H9 (cell line): Measurements from ENCODE around the gene MYO10. TPM values are rescaled to one million over a fixed set of nuclear protein-coding genes. Genes with fewer than 3 reads are reported as not detected.

Source experiments
- DNase-seq: peaks from one replicate; pipeline ENCODE4 v3.0.0-alpha.2; 2017
- H2AFZ ChIP-seq: one replicate; pipeline ENCODE4 v1.6.1; 2013; ENCODE audit warnings: mild to moderate bottlenecking, low read length, control low read depth, moderate library complexity
- H2AK5ac ChIP-seq: 2 replicates; pipeline ENCODE4 v1.6.1; 2013; ENCODE audit warnings: low read length, control low read depth, mixed read lengths; ENCODE audit not compliant: insufficient read length
- H2BK120ac ChIP-seq: one replicate; pipeline ENCODE4 v1.6.1; 2013; ENCODE audit warnings: low read depth, mild to moderate bottlenecking, low read length, control low read depth, inconsistent platforms; ENCODE audit not compliant: poor library complexity, severe bottlenecking
- H2BK12ac ChIP-seq: 2 replicates; pipeline ENCODE4 v1.6.1; 2013; ENCODE audit warnings: low read length, control low read depth, mixed read lengths, low read depth; ENCODE audit not compliant: insufficient read length
- H2BK15ac ChIP-seq: 2 replicates; pipeline ENCODE4 v1.6.1; 2013; ENCODE audit warnings: low read depth, low read length, control low read depth
- H2BK20ac ChIP-seq: one replicate; pipeline ENCODE4 v1.6.1; 2013; ENCODE audit warnings: low read depth, mild to moderate bottlenecking, low read length, control low read depth, inconsistent platforms; ENCODE audit not compliant: poor library complexity, severe bottlenecking
- H2BK5ac ChIP-seq: 2 replicates; pipeline ENCODE4 v1.6.1; 2013; ENCODE audit warnings: low read length, control low read depth, mixed read lengths; ENCODE audit not compliant: insufficient read length
- H3K14ac ChIP-seq: 2 replicates; pipeline ENCODE4 v1.6.1; 2013; ENCODE audit warnings: low read length, control low read depth; ENCODE audit not compliant: insufficient read depth
- H3K18ac ChIP-seq: 2 replicates; pipeline ENCODE4 v1.6.1; 2013; ENCODE audit warnings: low read depth, mild to moderate bottlenecking, mixed read lengths, low read length, control low read depth; ENCODE audit not compliant: insufficient read length
- H3K23ac ChIP-seq: 2 replicates; pipeline ENCODE4 v1.6.1; 2013; ENCODE audit warnings: low read length, control low read depth, mixed read lengths, low read depth; ENCODE audit not compliant: insufficient read length
- H3K23me2 ChIP-seq: 2 replicates; pipeline ENCODE4 v1.6.1; 2013; ENCODE audit warnings: low read depth, mild to moderate bottlenecking, mixed read lengths, low read length, control low read depth; ENCODE audit not compliant: insufficient read length, poor library complexity, severe bottlenecking
- H3K27ac ChIP-seq: 2 replicates; pipeline ENCODE4 v1.5.1; 2013; ENCODE audit warnings: low read length, control low read depth, mixed read lengths, low read depth; ENCODE audit not compliant: insufficient read length
- H3K27me3 ChIP-seq: 2 replicates; pipeline ENCODE4 v1.6.1; 2013; ENCODE audit warnings: low read length, control low read depth, inconsistent platforms; ENCODE audit not compliant: insufficient read depth
- H3K4ac ChIP-seq: 2 replicates; pipeline ENCODE4 v1.6.1; 2013; ENCODE audit warnings: low read depth, mild to moderate bottlenecking, control low read depth, inconsistent platforms, low read length, moderate library complexity
- H3K4me1 ChIP-seq: 2 replicates; pipeline ENCODE4 v1.6.1; 2013; ENCODE audit warnings: low read length, control low read depth, inconsistent platforms; ENCODE audit not compliant: insufficient read depth
- H3K4me2 ChIP-seq: 2 replicates; pipeline ENCODE4 v1.6.1; 2013; ENCODE audit warnings: low read length, control low read depth, mixed read lengths; ENCODE audit not compliant: insufficient read length, insufficient read depth
- H3K56ac ChIP-seq: 2 replicates; pipeline ENCODE4 v1.6.1; 2013; ENCODE audit warnings: low read depth, mild to moderate bottlenecking, mixed read lengths, low read length, control low read depth; ENCODE audit not compliant: insufficient read length
- H3K79me1 ChIP-seq: 2 replicates; pipeline ENCODE4 v1.6.1; 2013; ENCODE audit warnings: low read depth, mild to moderate bottlenecking, moderate library complexity, low read length, control low read depth, inconsistent platforms; ENCODE audit not compliant: insufficient read depth, poor library complexity, severe bottlenecking
- H3K79me2 ChIP-seq: 2 replicates; pipeline ENCODE4 v1.6.1; 2013; ENCODE audit warnings: low read length, control low read depth, inconsistent platforms; ENCODE audit not compliant: insufficient read depth
- H3K9ac ChIP-seq: 2 replicates; pipeline ENCODE4 v1.6.1; 2013; ENCODE audit warnings: low read length, control low read depth, mixed read lengths; ENCODE audit not compliant: insufficient read length; ENCODE audit errors: extremely low read depth
- H3K9me3 ChIP-seq: one replicate; pipeline ENCODE4 v1.6.1; 2013; ENCODE audit warnings: low read depth, low read length, inconsistent platforms; ENCODE audit not compliant: control insufficient read depth
- H3T11ph ChIP-seq: one replicate; pipeline ENCODE4 v1.6.1; 2013; ENCODE audit warnings: mild to moderate bottlenecking, low read length, control low read depth, inconsistent platforms
- H4K20me1 ChIP-seq: one replicate; pipeline ENCODE4 v1.6.1; 2013; ENCODE audit not compliant: control insufficient read depth, insufficient read length, insufficient read depth
- H4K5ac ChIP-seq: 2 replicates; pipeline ENCODE4 v1.6.1; 2013; ENCODE audit warnings: low read depth, mild to moderate bottlenecking, mixed read lengths, low read length, control low read depth; ENCODE audit not compliant: insufficient read length
- H4K8ac ChIP-seq: replicated peaks from 2 replicates; pipeline ENCODE4 v1.6.1; 2013; ENCODE audit warnings: low read length, control low read depth, mixed read lengths, low read depth; ENCODE audit not compliant: insufficient read length
- H4K91ac ChIP-seq: 2 replicates; pipeline ENCODE4 v1.6.1; 2013; ENCODE audit warnings: low read depth, mild to moderate bottlenecking, moderate library complexity, mixed read lengths, low read length, control low read depth; ENCODE audit not compliant: insufficient read length
- H3K27ac Mint-ChIP-seq, 3 experiments: 2 replicates in 2 of 3; 3 replicates in 1 of 3; pipeline ENCODE4 v1.8.0; 2020 to 2021; ENCODE audit warnings: mixed read lengths in 3 of 3, mild to moderate bottlenecking in 1 of 3, moderate library complexity in 1 of 3
- H3K27me3 Mint-ChIP-seq: 2 replicates; pipeline ENCODE4 v1.8.0; 2021; ENCODE audit warnings: low read depth, mild to moderate bottlenecking, moderate library complexity, mixed read lengths
- H3K36me3 Mint-ChIP-seq, 3 experiments: 2 replicates in 2 of 3; 3 replicates in 1 of 3; pipeline ENCODE4 v1.8.0; 2020 to 2021; ENCODE audit warnings: low read depth in 3 of 3, mixed read lengths in 3 of 3; ENCODE audit not compliant: insufficient read depth in 1 of 3
- H3K4me1 Mint-ChIP-seq, 2 experiments: 2 replicates each; pipeline ENCODE4 v1.8.0; 2020; ENCODE audit warnings: mixed read lengths in 2 of 2
- H3K4me3 Mint-ChIP-seq, 2 experiments: 2 replicates in 1 of 2; 3 replicates in 1 of 2; pipeline ENCODE4 v1.8.0; 2020 to 2021; ENCODE audit warnings: mild to moderate bottlenecking in 2 of 2, mixed read lengths in 2 of 2, moderate library complexity in 1 of 2
- H3K9me3 Mint-ChIP-seq, 2 experiments: 2 replicates in 1 of 2; 3 replicates in 1 of 2; pipeline ENCODE4 v1.8.0; 2020; ENCODE audit warnings: mild to moderate bottlenecking in 2 of 2, mixed read lengths in 2 of 2, moderate library complexity in 1 of 2
- CTCF ChIP-seq: fragments of 200-600 bp; sonication (generic); conservative IDR thresholded peaks from 3 replicates; pipeline ENCODE4 v1.8.0; 2021; ENCODE audit warnings: antibody characterized with exemption, mild to moderate bottlenecking
- WGBS: extraction: QIAGEN DNeasy Blood & Tissue Kit; methylation state at CpG from one replicate; pipeline ENCODE4 v1.1.7; 2013; ENCODE audit warnings: missing lambda C conversion rate, low lambda C conversion rate, mixed read lengths; ENCODE audit not compliant: insufficient read length; ENCODE audit errors: extremely low coverage; 5-methylcytosine and 5-hydroxymethylcytosine counted together
- total RNA-seq: library from RNA; stranded (reverse); gene quantifications from 2 replicates; pipeline ENCODE4 v1.2.1, GENCODE V29; 2021

MYO10 gene
- total RNA-seq, 1 experiment from 2014 or later: 127 TPM

GRCh38 chr5:16943846-16944678, 8.0 kb upstream of the MYO10 start:
- Mint-ChIP-seq H3K36me3 (peaks cover 3 to 7% (median 5%) of the 10 kb centered on the region in 3 experiments; a peak in 6 of 7 replicates), H3K27me3 (peaks cover 8% of the 10 kb centered on the region), H3K9me3 (peaks cover 13 to 20% of the 10 kb centered on the region in 2 experiments), H3K4me3 (no peak overlapping the region), H3K4me1 (peaks cover 2% of the 10 kb centered on the region in 2 experiments), H3K27ac (no peak overlapping the region; a peak in 1 of 7 replicates)
- Histone ChIP-seq H2BK5ac (no peak overlapping the region), H3K9me3 (no peaks in the 10 kb centered on the region), H3K9ac (no peak overlapping the region), H4K5ac (no peak overlapping the region), H3K23ac (no peak overlapping the region), H2BK20ac (no peak overlapping the region), H2BK12ac (no peak overlapping the region), H3K79me2 (no peaks in the 10 kb centered on the region), H3K4me2 (no peak overlapping the region), H3T11ph (no peak overlapping the region), H3K79me1 (no peaks in the 10 kb centered on the region), H3K27ac (no peak overlapping the region), H4K8ac (no peak overlapping the region), H4K20me1 (no peaks in the 10 kb centered on the region), H3K27me3 (no peaks in the 10 kb centered on the region), H3K4me1 (no peaks in the 10 kb centered on the region), H3K18ac (no peak overlapping the region), H3K4ac (no peak overlapping the region), H3K56ac (no peak overlapping the region), H4K91ac (no peak overlapping the region), H2AFZ (no peak overlapping the region), H2AK5ac (no peak overlapping the region), H3K14ac (no peak overlapping the region), H2BK15ac (no peak overlapping the region), H3K23me2 (no peaks in the 10 kb centered on the region), H2BK120ac (no peak overlapping the region)
- no peak for DNase-seq
- WGBS: no CpG with 5 or more reads among the region's 15 CpGs
- TF ChIP-seq CTCF: no peak
